ENCODE data around the gene DCAF15.

The DCAF15 gene

GRCh38 chr19:13996928-13997630 lies 44.8 kb downstream of the DCAF15 start:
- Histone ChIP-seq H3K9me3 (ENCODE audit: insufficient read depth, low read length) (peaks cover 8% of the 10 kb centered on the region; the same call in 1 of the 2 replicates), H4K20me1 (ENCODE audit: insufficient read depth, low read length) (no peaks in the 10 kb centered on the region), H3K36me3 (replicated peaks; ENCODE audit: low read depth, low read length) (peaks cover 29% of the 10 kb centered on the region), H2AFZ (ENCODE audit: low read depth, low read length) (no peak overlapping the region), H3K27me3 (ENCODE audit: low read depth, low read length) (no peaks in the 10 kb centered on the region), H3K4me2 (ENCODE audit: low read length) (no peak overlapping the region), H3K4me1 (ENCODE audit: low read length) (no peaks in the 10 kb centered on the region), H3K79me2 (ENCODE audit: low read length) (peaks cover 7% of the 10 kb centered on the region; the same call in 1 of the 2 replicates), H3K27ac (ENCODE audit: low read length) (no peak overlapping the region), H3K4me3 (ENCODE audit: low read length) (no peak overlapping the region), H3K9ac (ENCODE audit: low read length) (no peak overlapping the region)
- TF ChIP-seq EZH2phosphoT487 (IDR thresholded peaks at IDR 0.05; ENCODE audit: low read depth): no peak

DNA sequence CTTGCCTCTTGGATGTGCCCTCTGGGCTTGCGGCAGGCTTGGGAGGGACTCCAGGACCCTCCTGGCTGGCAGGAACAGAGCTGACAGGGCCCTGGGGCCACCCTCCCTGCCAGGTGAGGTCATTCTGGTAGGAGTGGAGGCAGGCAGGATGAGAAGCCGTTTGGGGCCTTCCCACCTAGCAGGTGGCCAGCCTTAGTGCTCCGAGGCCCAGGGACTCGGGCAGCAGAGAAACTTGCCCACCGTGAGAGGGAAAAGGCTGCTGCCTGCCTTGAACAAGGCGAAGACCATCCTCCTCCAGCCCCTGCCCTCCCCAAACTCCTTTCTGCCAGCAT lies 45.3 kb downstream of the DCAF15 start:
- no peak for TF ChIP-seq CTCF (IDR thresholded peaks at IDR 0.05; ENCODE audit: low read depth, low read length)
- no peak for TF ChIP-seq EZH2phosphoT487 (IDR thresholded peaks at IDR 0.05; ENCODE audit: low read depth)
- Histone ChIP-seq H3K9me3 (ENCODE audit: insufficient read depth, low read length) (peaks cover 8% of the 10 kb centered on the region; the same call in 1 of the 2 replicates), H3K36me3 (replicated peaks; ENCODE audit: low read depth, low read length) (peaks cover 24% of the 10 kb centered on the region), H3K4me3 (ENCODE audit: low read length) (no peak overlapping the region), H3K27me3 (ENCODE audit: low read depth, low read length) (no peaks in the 10 kb centered on the region), H3K4me2 (ENCODE audit: low read length) (no peak overlapping the region), H3K4me1 (ENCODE audit: low read length) (no peaks in the 10 kb centered on the region), H3K9ac (ENCODE audit: low read length) (no peak overlapping the region), H2AFZ (ENCODE audit: low read depth, low read length) (no peak overlapping the region), H3K27ac (ENCODE audit: low read length) (no peak overlapping the region), H3K79me2 (ENCODE audit: low read length) (peaks cover 7% of the 10 kb centered on the region; the same call in 1 of the 2 replicates), H4K20me1 (ENCODE audit: insufficient read depth, low read length) (no peaks in the 10 kb centered on the region)

DNA sequence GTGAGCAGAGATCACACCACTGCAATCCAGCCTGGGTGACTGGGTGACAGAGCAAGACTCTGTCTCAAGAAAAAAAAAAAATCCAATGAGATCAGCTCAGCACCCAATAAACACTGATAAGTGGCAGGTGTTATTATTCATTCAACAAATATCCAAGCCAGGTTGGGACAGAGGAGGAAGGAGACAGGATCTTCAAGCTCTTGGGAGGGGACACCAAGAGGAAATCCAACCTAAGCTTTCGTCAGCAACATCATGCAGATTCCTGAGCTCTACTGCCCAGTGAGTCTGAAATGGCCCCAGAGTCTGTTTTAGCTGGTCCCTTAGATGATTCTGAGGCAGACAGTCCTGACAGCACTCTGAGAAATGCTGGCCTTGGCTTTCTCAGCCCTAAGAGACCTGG lies 46.1 kb downstream of the DCAF15 start:
- no peak for TF ChIP-seq EZH2phosphoT487 (IDR thresholded peaks at IDR 0.05; ENCODE audit: low read depth)
- no peak for TF ChIP-seq CTCF (IDR thresholded peaks at IDR 0.05; ENCODE audit: low read depth, low read length)
- Histone ChIP-seq H3K27me3 (ENCODE audit: low read depth, low read length) (no peaks in the 10 kb centered on the region), H3K36me3 (replicated peaks; ENCODE audit: low read depth, low read length) (peaks cover 20% of the 10 kb centered on the region)

DNA sequence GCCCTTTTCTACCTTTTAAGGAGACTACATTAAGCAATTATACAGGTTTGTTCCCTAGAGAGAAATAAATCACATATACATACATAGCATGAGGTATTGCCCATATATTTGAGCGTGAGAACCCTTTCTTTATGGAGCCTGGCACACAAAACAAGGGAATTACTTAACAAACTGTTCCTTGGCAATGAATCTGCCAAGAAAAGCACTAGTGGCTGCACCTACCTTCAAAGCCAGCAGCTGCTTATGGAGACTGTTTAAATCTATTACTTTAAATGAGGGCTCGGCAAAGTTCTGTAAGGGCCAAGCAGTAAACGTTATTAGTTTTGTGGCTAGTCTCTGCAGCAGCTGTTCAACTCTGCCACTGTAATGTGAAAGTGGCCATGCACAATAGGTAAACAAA lies 46.8 kb downstream of the DCAF15 start:
- Histone ChIP-seq H3K79me2 (ENCODE audit: low read length) (peaks cover 12% of the 10 kb centered on the region; the same call in 1 of the 2 replicates), H3K27ac (ENCODE audit: low read length) (no peak overlapping the region)

More for the DNA sequence above, 46.1 kb downstream of the DCAF15 start:
- H3K27ac ChIP-seq (ENCODE audit: low read length): no peak overlapping the region
- H3K4me3 ChIP-seq (ENCODE audit: low read length): no peak overlapping the region
- peaks cover 8% of the 10 kb centered on the region; the same call in 1 of the 2 replicates for H3K9me3 ChIP-seq (ENCODE audit: insufficient read depth, low read length)
- H3K4me1 ChIP-seq (ENCODE audit: low read length): no peaks in the 10 kb centered on the region
- H3K4me2 ChIP-seq (ENCODE audit: low read length): no peak overlapping the region
- H3K9ac ChIP-seq (ENCODE audit: low read length): no peak overlapping the region
- no peaks in the 10 kb centered on the region for H4K20me1 ChIP-seq (ENCODE audit: insufficient read depth, low read length)
- no peak overlapping the region for H2AFZ ChIP-seq (ENCODE audit: low read depth, low read length)
- H3K79me2 ChIP-seq (ENCODE audit: low read length): peaks cover 8% of the 10 kb centered on the region; the same call in 1 of the 2 replicates

More for the DNA sequence above, 46.8 kb downstream of the DCAF15 start:
- Histone ChIP-seq H3K36me3 (replicated peaks; ENCODE audit: low read depth, low read length) (peaks cover 20% of the 10 kb centered on the region), H3K4me2 (ENCODE audit: low read length) (no peak overlapping the region), H3K27me3 (ENCODE audit: low read depth, low read length) (no peaks in the 10 kb centered on the region), H4K20me1 (ENCODE audit: insufficient read depth, low read length) (no peaks in the 10 kb centered on the region), H3K4me3 (ENCODE audit: low read length) (no peak overlapping the region), H3K9ac (ENCODE audit: low read length) (no peak overlapping the region), H3K9me3 (ENCODE audit: insufficient read depth, low read length) (peaks cover 8% of the 10 kb centered on the region; the same call in 1 of the 2 replicates), H2AFZ (ENCODE audit: low read depth, low read length) (no peak overlapping the region), H3K4me1 (ENCODE audit: low read length) (no peaks in the 10 kb centered on the region)
- TF ChIP-seq EZH2phosphoT487 (IDR thresholded peaks at IDR 0.05; ENCODE audit: low read depth): no peak
- no peak for TF ChIP-seq CTCF (IDR thresholded peaks at IDR 0.05; ENCODE audit: low read depth, low read length)

Measured in OCI-LY3 (cell line).